GM12801 (cell line): ENCODE results near the gene ADI1.

ENCODE experiments used
- CTCF ChIP-seq: IDR thresholded peaks from one replicate; pipeline ENCODE4 v1.5.1; 2011; ENCODE audit warnings: control low read depth; ENCODE audit not compliant: insufficient read length; ENCODE audit errors: extremely low read depth

Gene ADI1

GRCh38 chr2:3486047-3487027, 33.0 kb downstream of the ADI1 start:
- no peak for TF ChIP-seq CTCF

GRCh38 chr2:3485166-3485565, 34.2 kb downstream of the ADI1 start:
- no peak for TF ChIP-seq CTCF

- no peak for TF ChIP-seq CTCF
Observed at GRCh38 chr2:3483986-3484960, 35.1 kb downstream of the ADI1 start.

DNA sequence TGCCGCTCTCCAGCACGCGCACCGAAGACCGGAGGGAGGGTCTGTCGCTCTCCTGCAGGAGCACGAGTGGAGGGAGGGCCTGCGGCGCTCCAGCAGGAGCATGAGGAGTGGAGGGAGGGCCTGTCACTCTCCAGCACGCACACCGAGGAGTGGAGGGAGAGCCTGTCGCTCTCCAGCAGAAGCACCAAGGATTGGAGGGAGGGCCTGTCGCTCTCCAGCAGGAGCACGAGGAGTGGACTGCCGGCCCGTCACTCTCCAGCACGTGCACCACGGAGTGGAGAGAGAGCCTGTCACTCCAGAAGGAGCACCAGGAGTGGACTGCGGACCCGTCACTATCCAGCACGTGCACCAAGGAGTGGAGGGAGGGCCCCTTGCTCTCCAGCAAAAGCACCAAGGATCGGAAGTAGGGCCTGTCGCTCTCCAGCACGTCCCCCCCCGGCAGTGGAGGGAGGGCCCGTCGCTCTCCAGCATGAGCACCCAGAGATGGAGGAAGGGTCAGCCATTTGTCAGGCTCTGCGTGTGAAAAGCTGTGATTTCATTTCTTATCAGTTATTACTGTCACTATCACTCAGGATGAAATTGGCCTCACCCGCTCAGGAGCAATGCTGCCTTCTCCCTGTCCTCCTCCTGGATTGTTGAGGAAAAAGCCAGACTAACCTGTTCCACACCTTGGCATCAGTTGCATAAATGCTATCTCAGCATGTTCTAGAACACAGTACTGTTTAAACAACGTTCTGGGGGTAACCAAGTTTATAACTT, 35.9 kb downstream of the ADI1 start:
- TF ChIP-seq CTCF: no peak

- no peak for TF ChIP-seq CTCF
Observed at GRCh38 chr2:3482363-3482821, 36.9 kb downstream of the ADI1 start.

GRCh38 chr2:3481736-3482362, 37.5 kb downstream of the ADI1 start:
- TF ChIP-seq CTCF: no peak
